Measurements from ENCODE around the gene TRIP12. TPM values are rescaled to one million over a fixed set of nuclear protein-coding genes. Genes with fewer than 3 reads are reported as not detected.
"Not testable (repeated sequence)": the region's sequence is repeated elsewhere in the genome, so short reads cannot be mapped to it uniquely, and the experiment has no call there.

The TRIP12 gene
- polyA plus RNA-seq, 4 donors: 153 to 198 (median 182) TPM

DNA sequence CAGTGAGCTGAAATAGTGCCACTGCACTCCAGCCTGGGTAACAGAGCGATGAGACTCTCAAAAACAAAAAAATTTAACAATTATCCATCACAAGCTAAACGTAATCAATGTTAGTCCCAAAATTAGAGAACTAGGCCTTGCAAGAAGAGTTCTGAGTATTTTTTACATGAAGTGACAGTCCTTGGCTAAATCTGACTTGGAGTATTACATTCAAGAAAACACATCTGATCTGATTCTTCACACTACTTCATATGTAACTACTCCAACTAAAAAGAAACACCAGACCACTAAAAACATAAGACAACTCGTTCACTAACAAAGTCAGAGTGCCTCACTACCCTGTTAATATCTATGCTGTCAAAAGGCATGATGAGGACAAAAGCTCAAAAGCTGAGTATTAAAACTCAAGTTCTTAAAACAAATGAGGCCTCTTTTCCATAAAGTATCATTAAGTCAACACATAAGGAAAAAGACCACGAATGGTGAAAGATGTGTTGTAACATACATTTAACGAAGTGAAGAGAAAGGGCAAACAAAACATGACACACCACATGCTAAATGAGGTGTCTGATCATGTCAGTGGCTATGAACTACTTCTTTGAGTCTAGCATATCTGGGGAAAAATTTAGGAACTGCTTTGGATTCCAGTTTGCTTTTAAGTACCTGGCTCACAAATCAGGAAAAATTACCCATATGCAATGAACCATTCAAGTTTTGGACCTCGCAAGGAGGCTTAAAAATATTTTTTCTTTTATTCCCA lies 42.4 kb downstream of the TRIP12 start:
- DNase-seq (ENCODE audit: low read depth in 4 of 4, low spot score in 3 of 4): no peak

- no peak for DNase-seq (ENCODE audit: low read depth in 4 of 4, low spot score in 3 of 4)
Measured at GRCh38 chr2:229875549-229875948, 46.3 kb downstream of the TRIP12 start.

DNA sequence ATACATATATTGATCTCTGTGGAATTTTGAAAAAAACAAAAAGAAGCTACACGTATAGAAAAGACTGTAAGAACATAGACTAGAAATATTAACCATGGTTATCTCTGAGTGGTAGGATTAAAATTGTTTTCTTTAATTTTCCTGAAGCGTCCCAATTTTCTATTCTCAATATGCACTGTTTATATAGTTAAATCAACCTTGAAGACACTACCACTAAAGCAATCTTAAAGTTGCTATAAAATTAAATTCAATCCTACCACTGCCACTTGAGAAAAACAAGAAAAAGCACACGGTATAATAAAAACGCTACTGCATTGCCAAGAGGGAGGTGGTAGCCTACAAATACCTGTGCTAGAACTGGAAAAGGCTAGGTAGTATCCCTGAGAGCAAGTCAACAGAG lies 47.2 kb downstream of the TRIP12 start:
- no peak for DNase-seq (ENCODE audit: low read depth in 4 of 4, low spot score in 3 of 4)

DNA sequence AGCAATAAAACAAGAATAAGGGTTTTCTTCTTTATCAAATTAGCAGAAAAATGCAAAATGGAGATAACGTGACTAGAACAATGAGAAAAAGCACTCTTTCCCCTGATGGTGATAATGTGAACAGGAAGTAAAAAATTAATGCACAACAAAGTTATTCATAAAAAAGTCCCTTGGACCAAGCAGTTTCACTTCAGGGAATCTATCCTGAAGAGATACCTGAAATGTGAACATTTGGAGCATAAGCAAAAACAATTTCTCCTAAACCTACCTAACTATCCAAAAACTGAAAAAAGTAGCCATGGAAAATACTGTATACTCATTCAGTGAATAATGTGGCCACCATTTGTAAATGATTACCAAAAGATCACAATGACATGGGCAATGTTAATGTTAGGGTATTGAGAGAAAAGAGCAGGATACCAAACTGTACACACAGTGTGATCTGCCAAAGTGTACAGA lies 48.7 kb downstream of the TRIP12 start:
- no peak for DNase-seq (ENCODE audit: low read depth in 4 of 4, low spot score in 3 of 4)

- DNase-seq (ENCODE audit: low read depth in 4 of 4, low spot score in 3 of 4): no peak
Measured at GRCh38 chr2:229870903-229871656, 50.7 kb downstream of the TRIP12 start.

GRCh38 chr2:229869226-229869625 lies 52.6 kb downstream of the TRIP12 start:
- DNase-seq (ENCODE audit: low read depth in 4 of 4, low spot score in 3 of 4): no peak

GRCh38 chr2:229868794-229869193 lies 53.0 kb downstream of the TRIP12 start:
- DNase-seq (ENCODE audit: low read depth in 4 of 4, low spot score in 3 of 4): no peak

DNA sequence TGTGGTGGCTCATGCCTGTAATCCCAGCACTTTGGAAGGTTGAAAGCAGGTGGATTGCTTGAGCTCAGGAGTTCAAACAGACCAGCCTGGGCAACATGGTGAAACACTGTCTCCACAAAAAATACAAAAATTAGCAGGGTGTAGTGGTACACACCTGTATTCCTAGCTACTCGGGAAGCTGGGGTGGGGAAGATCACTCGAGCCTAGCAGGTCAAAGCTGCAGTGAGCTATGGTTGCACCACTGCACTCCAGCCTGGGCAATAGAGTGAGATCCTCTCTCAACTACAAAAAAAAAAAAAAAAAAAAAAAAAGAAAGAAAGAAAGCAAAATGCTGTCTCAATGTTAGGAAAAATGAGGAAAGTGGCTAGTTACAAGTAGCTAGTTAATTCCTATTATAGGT lies 56.8 kb downstream of the TRIP12 start:
- no peak for DNase-seq (ENCODE audit: low read depth in 4 of 4, low spot score in 3 of 4)

- DNase-seq (ENCODE audit: low read depth in 4 of 4, low spot score in 3 of 4): no peak
Measured at GRCh38 chr2:229861431-229861830, 60.4 kb downstream of the TRIP12 start.

DNA sequence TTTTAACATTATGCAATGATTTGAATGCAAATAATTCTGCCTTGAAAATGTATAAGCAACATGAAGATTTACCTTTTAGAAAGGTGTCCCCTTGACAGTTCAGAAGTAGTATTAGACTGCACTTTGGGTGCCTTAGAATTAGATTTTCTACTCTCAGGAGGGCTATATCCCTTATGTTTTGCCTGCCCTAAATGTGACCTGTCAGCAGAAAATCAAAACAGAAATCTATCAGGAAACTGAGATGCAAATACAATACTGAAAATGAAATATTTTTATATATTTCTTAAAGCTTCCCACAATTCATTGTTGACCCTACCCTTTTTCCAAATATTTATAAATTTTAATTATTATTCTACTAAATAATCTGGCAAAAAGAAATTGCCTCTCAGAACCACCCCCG lies 61.5 kb downstream of the TRIP12 start:
- no peak for DNase-seq (ENCODE audit: low read depth in 4 of 4, low spot score in 3 of 4)

DNA sequence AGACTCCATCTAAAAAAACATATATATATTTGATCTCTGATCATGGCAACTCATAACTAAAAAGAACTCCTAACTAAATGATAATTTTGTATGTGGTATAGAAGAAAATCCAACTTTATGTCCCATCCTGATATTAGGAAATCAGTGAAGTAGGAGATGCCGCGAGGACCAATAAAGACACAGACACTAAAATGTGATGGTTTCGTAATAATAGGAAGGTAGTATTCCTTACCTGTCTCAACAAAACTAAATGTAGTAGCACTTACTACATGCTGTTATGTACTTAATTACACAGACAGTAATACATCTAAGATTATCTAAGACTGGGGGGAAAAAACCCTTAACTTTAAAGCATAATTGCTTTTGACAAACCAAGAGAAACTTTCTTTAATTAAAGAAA lies 63.5 kb downstream of the TRIP12 start:
- DNase-seq (ENCODE audit: low read depth in 4 of 4, low spot score in 3 of 4): no peak

DNA sequence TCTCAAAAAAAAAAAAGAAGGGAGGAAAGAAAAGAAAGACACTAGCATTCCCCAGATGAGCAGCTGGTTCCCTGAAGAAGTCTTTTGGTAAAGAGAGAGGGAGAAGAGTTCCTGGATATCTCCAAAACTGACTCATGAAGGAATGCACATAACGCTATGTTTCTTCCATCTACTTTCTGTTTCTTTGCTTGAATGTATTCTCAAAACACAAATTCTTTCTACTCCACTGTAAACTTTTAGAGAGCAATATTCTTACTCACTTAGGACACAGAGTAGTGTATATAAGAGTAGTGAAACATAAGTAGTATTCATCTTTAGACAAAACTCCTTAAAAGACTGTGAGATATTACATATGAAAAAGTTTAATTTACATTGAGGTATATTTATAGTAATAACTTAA lies 64.2 kb downstream of the TRIP12 start:
- DNase-seq (ENCODE audit: low read depth in 4 of 4, low spot score in 3 of 4): no peak

DNA sequence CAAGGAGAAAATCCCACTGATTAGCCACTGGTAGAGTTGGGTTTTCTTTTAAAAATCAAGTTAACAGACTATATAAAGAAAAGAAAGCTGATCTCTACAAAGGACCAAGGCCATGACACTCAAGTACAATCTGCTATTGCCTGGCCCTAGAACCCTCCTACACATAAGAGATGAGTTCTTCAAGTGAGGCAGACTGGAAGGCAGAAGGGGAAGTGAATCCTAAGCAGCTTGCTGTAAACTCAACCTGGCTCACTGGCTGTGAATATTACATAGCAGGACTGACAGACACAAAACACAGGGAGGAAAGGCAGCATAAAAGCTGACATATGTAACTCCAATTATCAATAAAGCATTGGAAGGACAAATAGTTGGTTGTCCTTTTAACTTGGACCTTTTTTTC lies 65.4 kb downstream of the TRIP12 start:
- no peak for DNase-seq (ENCODE audit: low read depth in 4 of 4, low spot score in 3 of 4)

DNA sequence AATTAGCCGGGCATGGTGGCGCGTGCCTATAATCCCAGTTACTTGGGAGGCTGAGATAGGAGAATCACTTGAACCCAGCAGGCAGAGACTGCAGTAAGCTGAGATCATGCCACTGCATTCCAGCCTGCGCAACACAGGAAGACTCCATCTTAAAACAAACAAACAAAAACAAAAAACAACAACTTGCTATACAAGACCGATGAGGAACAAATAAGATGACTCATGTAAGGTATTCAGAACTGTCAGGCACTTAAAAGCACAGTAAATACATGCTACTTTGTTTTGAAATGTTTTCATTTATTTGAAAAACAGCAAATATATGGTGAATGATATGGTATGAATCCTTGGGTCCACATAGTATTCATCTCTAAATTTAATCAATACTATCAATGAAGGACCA lies 66.7 kb downstream of the TRIP12 start:
- DNase-seq (ENCODE audit: low read depth in 4 of 4, low spot score in 3 of 4): no peak

DNA sequence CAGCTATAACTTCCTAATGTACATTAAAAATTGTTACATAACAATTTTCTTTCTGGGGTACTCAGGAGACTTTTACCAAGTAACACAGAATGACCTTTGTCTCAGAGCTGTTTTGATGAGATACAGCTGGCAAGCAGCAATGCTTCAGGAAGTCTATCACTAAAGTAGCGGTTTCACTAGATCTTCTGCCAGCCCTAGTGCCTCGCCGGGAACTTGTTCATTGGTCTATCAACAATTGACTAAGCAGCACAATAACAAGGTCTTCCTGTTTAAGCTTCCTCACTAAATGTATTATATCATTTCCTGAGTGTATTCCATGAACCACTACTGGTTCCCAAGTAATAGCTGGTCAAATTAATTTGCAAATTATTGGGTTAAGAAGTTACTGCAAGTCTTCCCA lies 69.2 kb downstream of the TRIP12 start:
- DNase-seq (ENCODE audit: low read depth in 4 of 4, low spot score in 3 of 4): no peak

- DNase-seq (ENCODE audit: low read depth in 4 of 4, low spot score in 3 of 4): no peak
Measured at GRCh38 chr2:229851870-229852269, 69.9 kb downstream of the TRIP12 start.

- DNase-seq (ENCODE audit: low read depth in 4 of 4, low spot score in 3 of 4): not testable (repeated sequence)
Measured at GRCh38 chr2:229850355-229851275, 71.2 kb downstream of the TRIP12 start.

DNA sequence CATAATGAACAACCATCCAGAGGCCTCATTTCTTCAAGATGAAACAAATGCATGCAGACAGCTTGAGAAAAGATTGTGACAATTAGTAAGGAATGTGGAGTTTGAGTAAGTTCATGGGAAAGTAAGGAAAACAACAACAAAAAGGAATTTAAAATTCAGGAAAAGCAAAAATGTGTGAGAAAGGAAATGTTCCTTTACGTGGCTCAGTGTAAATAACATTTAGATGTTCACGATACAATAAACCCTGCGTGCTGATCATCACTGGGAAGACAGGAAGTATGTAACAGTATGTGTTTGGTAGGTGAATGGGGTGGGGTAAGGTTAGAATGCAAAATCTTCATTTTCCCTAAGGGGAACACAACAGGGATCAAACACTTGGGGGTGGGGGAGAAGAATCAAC lies 72.7 kb downstream of the TRIP12 start:
- DNase-seq (ENCODE audit: low read depth in 4 of 4, low spot score in 3 of 4): no peak

DNA sequence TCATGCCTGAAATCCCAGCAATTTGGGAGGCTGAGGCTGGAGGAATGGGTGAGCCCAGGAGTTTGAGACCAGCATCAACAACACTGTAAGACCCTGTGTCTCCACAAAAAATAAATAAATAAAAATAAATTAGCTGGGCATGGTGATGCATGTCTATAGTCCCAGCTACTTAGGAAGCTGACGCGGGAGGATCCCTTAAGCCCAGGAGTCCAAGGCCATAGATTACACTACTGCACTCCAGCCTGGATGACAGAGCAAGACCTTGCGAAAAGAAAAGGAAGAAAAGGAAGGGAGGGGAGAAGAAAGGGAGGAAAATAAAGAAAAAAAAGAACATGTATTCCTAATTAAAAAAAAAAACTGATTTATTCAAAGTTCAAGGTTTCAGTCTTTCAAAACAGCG lies 78.2 kb downstream of the TRIP12 start:
- no peak for DNase-seq (ENCODE audit: low read depth in 4 of 4, low spot score in 3 of 4)

DNA sequence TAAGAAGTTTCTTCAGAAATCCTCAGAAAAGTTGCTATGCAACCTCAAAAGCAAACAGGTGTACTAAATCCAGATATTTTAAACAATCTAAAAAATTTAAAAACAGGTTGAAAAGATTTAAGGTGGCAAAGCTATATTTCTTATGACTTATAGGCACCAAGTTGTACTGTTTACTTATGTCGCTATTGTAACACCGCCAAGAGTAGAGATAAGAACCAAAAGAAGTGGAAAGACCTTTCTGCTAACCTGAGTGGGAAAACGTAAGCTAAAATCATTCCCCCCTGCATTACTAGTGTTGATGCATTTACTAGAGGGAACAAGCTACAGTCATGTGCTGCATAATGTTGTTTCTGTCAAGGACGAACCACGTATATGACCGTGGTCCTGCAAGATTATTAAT lies 83.1 kb downstream of the TRIP12 start:
- no peak for DNase-seq (ENCODE audit: low read depth in 4 of 4, low spot score in 3 of 4)

DNA sequence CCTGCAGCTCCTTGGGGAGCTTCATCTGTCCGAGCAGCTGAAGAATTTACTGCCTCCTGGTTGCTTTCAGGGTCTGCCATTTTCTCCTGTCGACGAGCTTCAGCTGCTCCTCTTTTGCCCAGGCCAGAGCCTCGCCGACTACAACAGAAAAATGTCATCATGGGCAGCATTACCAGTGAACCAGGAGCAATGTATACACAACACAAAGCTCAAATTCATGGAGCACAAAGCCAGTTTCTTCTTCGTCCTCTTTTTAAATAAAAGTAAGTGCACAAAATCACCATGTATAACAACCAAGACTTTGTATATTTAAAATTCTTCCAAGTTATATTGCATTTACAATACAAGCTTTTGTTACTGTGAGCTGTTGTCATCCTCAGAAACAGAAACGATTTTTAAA lies 85.0 kb downstream of the TRIP12 start:
- no peak for DNase-seq (ENCODE audit: low read depth in 4 of 4, low spot score in 3 of 4)
